Stimulated activated CD8-positive, alpha-beta memory T cell treated with anti-CD3 and anti-CD28 coated beads, Interleukin-12 subunit alpha, Interleukin-12 subunit beta, amount 100 ng/mL, for 1 hour (primary cell): ENCODE results near the gene ZNF790.
A peak's percentile ranks its signal among the peaks of the same experiment; 100 is the strongest.
"Not testable (repeated sequence)": the region's sequence is repeated elsewhere in the genome, so short reads cannot be mapped to it uniquely, and the experiment has no call there.

Source experiments
- DNase-seq: peaks from one replicate; pipeline ENCODE4 v3.0.0-alpha.2; 2020; ENCODE audit warnings: low read depth

ZNF790 gene

GRCh38 chr19:36837906-36838783 lies at the start of gene ZNF790:
Gene ZNF790, minus strand, starts transcription at chr19:36838387. Its CDS starts 12,768 bp downstream, at chr19:36825619.
- peak; percentile 70 for DNase-seq

- no peak for DNase-seq
These were observed 39.1 kb upstream of the ZNF790 start for GRCh38 chr19:36876993-36877938.

- DNase-seq: no peak
These were observed 13.7 kb upstream of the ZNF790 start for GRCh38 chr19:36851898-36852297.

- peak; percentile 74 for DNase-seq
These were observed 12.6 kb upstream of the ZNF790 start, which contains the start of gene ZNF345 for GRCh38 chr19:36850559-36851442. Gene ZNF345, plus strand, starts transcription at chr19:36850876. Its CDS starts 25,955 bp downstream, at chr19:36876831.

GRCh38 chr19:36849701-36850558 lies 11.7 kb upstream of the ZNF790 start:
- peak; percentile 78 for DNase-seq

- no peak for DNase-seq
These were observed 9.8 kb upstream of the ZNF790 start for GRCh38 chr19:36847968-36848367.

GRCh38 chr19:36838784-36839324 lies 667 bp upstream of the ZNF790 start:
- DNase-seq: no peak

GRCh38 chr19:36837176-36837905 lies 846 bp downstream of the ZNF790 start:
- no peak for DNase-seq

- DNase-seq: no peak
These were observed 4.8 kb downstream of the ZNF790 start for GRCh38 chr19:36833430-36833829.

- DNase-seq: no peak
These were observed 16.4 kb downstream of the ZNF790 start for GRCh38 chr19:36821758-36822157.

GRCh38 chr19:36819130-36819630 lies 19.0 kb downstream of the ZNF790 start:
- no peak for DNase-seq

- DNase-seq: no peak
These were observed 31.2 kb downstream of the ZNF790 start for GRCh38 chr19:36807029-36807428.

GRCh38 chr19:36805364-36805763 lies 32.8 kb downstream of the ZNF790 start:
- no peak for DNase-seq

GRCh38 chr19:36797786-36798108 lies 40.4 kb downstream of the ZNF790 start:
- no peak for DNase-seq

- no peak for DNase-seq
These were observed 41.5 kb downstream of the ZNF790 start for GRCh38 chr19:36796714-36796992.

- not testable (repeated sequence) for DNase-seq
These were observed 46.6 kb downstream of the ZNF790 start for GRCh38 chr19:36791420-36792141.

GRCh38 chr19:36775768-36776167 lies 62.4 kb downstream of the ZNF790 start:
- no peak for DNase-seq

GRCh38 chr19:36773223-36773579 lies 65.0 kb downstream of the ZNF790 start:
- no peak for DNase-seq
